Stimulated activated CD4-positive, alpha-beta T cell treated with anti-CD3 and anti-CD28 coated beads, Interleukin-2, amount 100 ng/mL, for 48 hours (primary cell): ENCODE results near the gene PPIL1.

Experiments used
- DNase-seq, 2 donors: peaks; one replicate each; pipeline ENCODE4 v3.0.0-alpha.2; 2020

Gene PPIL1

GRCh38 chr6:36852481-36853147 is 22.0 kb downstream of the PPIL1 start:
- DNase-seq, result no peak

- no peak for DNase-seq
Observed at GRCh38 chr6:36851626-36852025, 23.0 kb downstream of the PPIL1 start.

- DNase-seq, result peak in 1 of 2 donors; percentile 35
Observed at GRCh38 chr6:36851149-36851614, 23.4 kb downstream of the PPIL1 start.

- DNase-seq, result no peak
Observed at GRCh38 chr6:36850021-36850420, 24.6 kb downstream of the PPIL1 start.

GRCh38 chr6:36848658-36849441 is 25.8 kb downstream of the PPIL1 start:
- DNase-seq, result no peak

- no peak for DNase-seq
Observed at GRCh38 chr6:36847991-36848390, 26.6 kb downstream of the PPIL1 start.

- DNase-seq, result no peak
Observed at GRCh38 chr6:36847152-36847551, 27.5 kb downstream of the PPIL1 start.

GRCh38 chr6:36845233-36845632 is 29.4 kb downstream of the PPIL1 start:
- DNase-seq, result no peak

- DNase-seq, result no peak
Observed at GRCh38 chr6:36844232-36845170, 30.1 kb downstream of the PPIL1 start.

- no peak for DNase-seq
Observed at GRCh38 chr6:36843170-36843569, 31.4 kb downstream of the PPIL1 start.

GRCh38 chr6:36841756-36842155 is 32.8 kb downstream of the PPIL1 start:
- no peak for DNase-seq

GRCh38 chr6:36840432-36841403 is 33.9 kb downstream of the PPIL1 start:
- DNase-seq, result peak; percentile 13 to 18

- peak; percentile 11 to 39 for DNase-seq
Observed at GRCh38 chr6:36839749-36840431, 34.7 kb downstream of the PPIL1 start.

GRCh38 chr6:36838896-36839748 is 35.5 kb downstream of the PPIL1 start, which contains the start of gene CPNE5:
TSS of gene CPNE5 (minus strand) at chr6:36839444. CDS start at chr6:36839377, 67 bp downstream.
- no peak for DNase-seq

- DNase-seq, result no peak
Observed at GRCh38 chr6:36837686-36838085, 36.9 kb downstream of the PPIL1 start.

GRCh38 chr6:36837022-36837339 is 37.6 kb downstream of the PPIL1 start:
- DNase-seq, result no peak

- no peak for DNase-seq
Observed at GRCh38 chr6:36836111-36837021, 38.2 kb downstream of the PPIL1 start.

GRCh38 chr6:36834576-36835341 is 39.8 kb downstream of the PPIL1 start:
- DNase-seq, result no peak
